Measurements from ENCODE around the gene ZIC2. TPM values are rescaled to one million over a fixed set of nuclear protein-coding genes. Genes with fewer than 3 reads are reported as not detected.
A peak's percentile ranks its signal among the peaks of the same experiment; 100 is the strongest.
"Not testable (repeated sequence)": the region's sequence is repeated elsewhere in the genome, so short reads cannot be mapped to it uniquely, and the experiment has no call there.

The ZIC2 gene
- not detected for total RNA-seq

DNA sequence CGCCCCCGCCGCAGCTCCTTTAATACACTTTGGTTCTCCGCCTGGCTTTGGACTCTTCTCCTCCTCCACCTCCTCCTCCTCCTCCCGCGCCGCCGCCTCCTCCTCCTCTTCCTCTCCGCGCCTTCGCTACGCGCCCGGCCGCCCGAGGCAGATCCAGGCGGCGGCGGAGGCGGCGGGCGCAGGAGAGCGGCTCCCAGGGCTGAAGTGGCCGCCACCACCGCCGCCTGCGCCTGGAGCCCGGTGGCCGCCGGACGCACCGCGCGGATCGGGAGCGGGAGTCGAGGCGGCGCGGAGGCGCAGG, at the start of gene ZIC2:
Gene ZIC2, plus strand, starts transcription at position 50 of the 301 bp plus-strand sequence. CDS start 281 bp downstream, outside the sequence.
- DNase-seq (ENCODE audit: low spot score), result no peak
- intact Hi-C loops (cut with DNase I), result no loop called here
- ATAC-seq, result no peak

DNA sequence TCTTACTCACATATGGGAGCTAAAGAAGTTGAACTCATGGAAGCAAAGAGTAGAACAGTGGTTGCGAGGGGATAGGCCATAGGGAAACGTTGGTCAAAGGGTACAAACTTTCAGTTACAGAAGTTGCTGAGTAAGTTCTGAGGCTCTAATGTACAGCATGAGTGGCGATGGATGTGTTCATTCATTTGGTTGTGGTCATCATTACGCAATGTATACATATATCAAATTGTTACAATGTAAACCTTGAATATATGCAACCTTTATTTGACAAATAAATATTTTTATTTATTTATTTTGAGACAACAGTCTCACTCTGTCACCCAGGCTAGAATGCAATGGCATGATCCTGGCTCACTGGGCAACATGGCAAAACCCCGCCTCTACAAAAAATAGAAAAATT, 48.7 kb upstream of the ZIC2 start:
- intact Hi-C loops (cut with DNase I), result no loop called here
- ATAC-seq (no peak), DNase-seq (ENCODE audit: low spot score) (no peak)

GRCh38 chr13:99935772-99936171, 45.8 kb upstream of the ZIC2 start:
- DNase-seq (ENCODE audit: low spot score), result no peak

DNA sequence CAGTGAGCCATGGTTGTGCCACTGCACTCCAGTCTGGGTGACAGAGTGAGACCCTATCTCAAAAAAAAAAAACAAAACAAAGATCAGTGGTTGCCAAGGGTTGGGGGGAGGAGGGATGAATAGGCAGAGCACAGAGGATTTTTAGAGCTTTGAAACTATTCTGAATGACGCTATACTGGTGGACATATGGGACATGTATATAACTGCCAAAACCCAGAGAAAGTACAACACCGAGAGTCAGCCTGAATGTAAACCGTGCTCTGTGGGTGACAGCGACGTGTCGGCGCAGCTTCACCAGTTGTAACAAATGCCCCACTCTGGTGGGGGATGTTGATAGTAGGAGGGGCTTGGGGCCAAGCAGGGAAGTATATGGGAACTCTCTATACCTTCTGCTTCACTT, 42.9 kb upstream of the ZIC2 start:
- intact Hi-C loops (cut with DNase I), result no loop called here
- DNase-seq (ENCODE audit: low spot score), result no peak
- no peak for ATAC-seq

More at GRCh38 chr13:99935772-99936171, 45.8 kb upstream of the ZIC2 start:
- intact Hi-C loops (cut with DNase I), result no loop called here
- no peak for ATAC-seq

DNA sequence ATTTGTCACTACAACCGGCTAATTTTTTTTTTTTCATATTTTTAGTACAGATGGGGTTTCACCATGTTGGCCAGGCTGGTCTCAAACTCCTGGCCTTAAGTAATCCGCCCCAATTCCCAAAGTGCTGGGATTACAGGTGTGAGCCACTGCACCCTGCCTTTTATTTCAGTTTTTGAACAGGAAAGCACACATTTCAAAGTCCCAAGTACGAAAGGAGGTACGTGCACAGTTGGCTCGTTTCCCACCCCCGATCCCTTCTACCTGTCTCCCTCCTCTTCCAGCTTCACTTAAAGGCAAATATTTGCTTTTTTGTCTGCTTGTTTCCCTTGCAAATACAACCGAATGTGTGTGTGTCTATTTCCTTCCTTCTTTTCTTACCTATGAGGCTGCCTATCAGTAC, 40.5 kb upstream of the ZIC2 start:
- intact Hi-C loops (cut with DNase I), result no loop called here
- no peak for DNase-seq (ENCODE audit: low spot score)
- ATAC-seq, result no peak

- no peak for DNase-seq (ENCODE audit: low spot score)
Measured at GRCh38 chr13:99941911-99942310, 39.7 kb upstream of the ZIC2 start.

GRCh38 chr13:99944102-99944501, 37.5 kb upstream of the ZIC2 start:
- DNase-seq (ENCODE audit: low spot score) (peak; percentile 7), ATAC-seq (no peak)
- intact Hi-C loops (cut with DNase I), result no loop called here

More at GRCh38 chr13:99941911-99942310, 39.7 kb upstream of the ZIC2 start:
- intact Hi-C loops (cut with DNase I), result no loop called here
- ATAC-seq, result no peak

DNA sequence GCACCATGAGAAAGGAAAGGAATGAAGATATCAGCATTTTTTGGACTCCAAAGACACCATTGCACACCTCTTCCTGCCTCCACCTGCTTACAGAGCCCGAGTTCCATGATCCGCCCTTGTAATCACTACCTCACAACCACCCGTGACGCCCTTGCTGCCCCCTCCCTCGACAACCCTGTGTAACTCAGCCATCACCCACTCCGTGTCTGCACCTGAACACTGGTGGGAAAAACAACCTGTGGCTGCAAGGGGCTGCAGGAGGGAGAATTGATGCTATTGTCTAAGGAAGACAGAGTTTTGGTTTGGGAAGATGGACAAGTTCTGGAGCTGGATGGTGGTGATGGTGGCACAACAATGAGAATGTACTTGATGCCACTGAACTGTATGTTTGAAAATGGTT, 37.0 kb upstream of the ZIC2 start:
- ATAC-seq (no peak), DNase-seq (ENCODE audit: low spot score) (no peak)
- intact Hi-C loops (cut with DNase I), result no loop called here

- ATAC-seq; intact Hi-C loops (cut with DNase I): not testable (repeated sequence)
Measured at GRCh38 chr13:99945515-99945914, 36.1 kb upstream of the ZIC2 start.

GRCh38 chr13:99947666-99948065, 33.9 kb upstream of the ZIC2 start:
- no peak for ATAC-seq
- DNase-seq (ENCODE audit: low spot score), result no peak
- intact Hi-C loops (cut with DNase I), result no loop called here

More at GRCh38 chr13:99945515-99945914, 36.1 kb upstream of the ZIC2 start:
- not testable (repeated sequence) for DNase-seq (ENCODE audit: low spot score)

GRCh38 chr13:99948411-99948810, 33.2 kb upstream of the ZIC2 start:
- DNase-seq (ENCODE audit: low spot score) (no peak), ATAC-seq (no peak)
- intact Hi-C loops (cut with DNase I), result no loop called here

- intact Hi-C loops (cut with DNase I), result no loop called here
- no peak for ATAC-seq
- peak; percentile 13 for DNase-seq (ENCODE audit: low spot score)
Measured at GRCh38 chr13:99948907-99949678, 32.5 kb upstream of the ZIC2 start.

DNA sequence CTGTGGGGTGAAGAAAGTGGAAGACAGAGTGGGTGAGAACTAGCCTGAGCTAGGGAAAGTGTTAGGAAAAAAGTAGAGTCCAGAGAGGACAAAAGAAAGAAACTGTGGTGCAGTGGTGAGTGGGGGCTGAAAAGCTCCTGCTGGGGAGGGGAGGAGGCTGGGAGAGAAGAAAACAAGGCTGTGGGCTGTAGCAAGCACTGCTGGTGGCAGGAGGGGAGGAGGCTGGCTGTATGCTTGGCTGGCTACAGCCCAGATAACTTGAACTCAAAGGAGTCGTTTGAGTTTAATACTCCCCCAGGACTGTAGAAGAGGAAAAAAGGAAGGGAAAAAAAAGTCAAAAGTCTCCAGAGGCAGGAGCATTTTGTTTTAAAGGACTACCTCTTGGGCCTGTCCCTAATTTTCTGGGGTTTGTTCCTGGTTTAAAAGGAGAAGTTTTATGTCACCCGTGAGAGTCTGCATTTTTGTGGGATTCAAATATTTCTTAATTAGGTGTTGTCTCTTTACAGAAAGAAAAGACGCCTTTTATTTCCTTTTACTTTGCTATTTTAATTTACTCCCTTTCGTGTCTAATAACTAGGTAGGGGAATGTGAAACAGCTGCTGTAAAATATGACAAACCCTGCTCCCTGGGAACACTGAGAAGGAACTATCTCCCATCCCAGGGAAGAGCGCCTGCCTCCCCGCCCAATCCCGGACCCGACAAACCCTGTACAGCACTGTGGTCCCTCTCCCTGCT, 31.7 kb upstream of the ZIC2 start:
- intact Hi-C loops (cut with DNase I), result no loop called here
- peak; percentile 22 for DNase-seq (ENCODE audit: low spot score)
- ATAC-seq, result peak; percentile 70

- intact Hi-C loops (cut with DNase I); DNase-seq (ENCODE audit: low spot score); ATAC-seq: not testable (repeated sequence)
Measured at GRCh38 chr13:99951666-99952065, 29.9 kb upstream of the ZIC2 start.

DNA sequence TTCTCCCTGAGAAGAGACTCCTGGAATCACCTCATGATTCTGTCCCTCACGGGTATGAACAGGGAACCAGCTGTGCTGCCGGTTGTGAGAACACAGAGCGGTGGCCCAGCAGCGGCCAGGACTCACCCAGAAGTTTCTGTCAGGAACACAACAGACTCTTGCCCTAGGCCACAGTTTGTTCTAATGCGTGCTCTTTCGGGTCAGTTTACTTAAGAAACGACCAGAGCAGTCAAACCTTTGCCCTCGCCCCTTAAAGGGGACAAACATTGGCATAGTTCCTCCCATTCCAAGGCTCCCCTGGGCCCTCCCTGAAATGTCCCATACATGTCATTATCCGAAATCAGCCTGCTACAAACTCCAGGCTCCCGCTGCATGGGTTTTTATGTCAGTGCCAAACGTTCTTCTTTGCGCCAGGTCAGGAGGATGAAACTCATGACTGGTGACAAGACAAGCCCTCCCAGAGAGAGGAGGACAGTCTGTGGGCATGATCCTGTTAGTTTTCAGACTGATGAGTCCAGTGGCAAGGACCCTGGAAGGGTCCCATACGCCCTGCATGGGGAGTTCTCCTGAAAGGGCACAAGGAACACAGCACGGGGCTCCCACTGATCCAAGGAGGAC, 28.3 kb upstream of the ZIC2 start:
- DNase-seq (ENCODE audit: low spot score) (no peak), ATAC-seq (no peak)
- intact Hi-C loops (cut with DNase I), result no loop called here

GRCh38 chr13:99955107-99955746, 26.4 kb upstream of the ZIC2 start:
- DNase-seq (ENCODE audit: low spot score) (no peak), ATAC-seq (no peak)
- intact Hi-C loops (cut with DNase I), result no loop called here

DNA sequence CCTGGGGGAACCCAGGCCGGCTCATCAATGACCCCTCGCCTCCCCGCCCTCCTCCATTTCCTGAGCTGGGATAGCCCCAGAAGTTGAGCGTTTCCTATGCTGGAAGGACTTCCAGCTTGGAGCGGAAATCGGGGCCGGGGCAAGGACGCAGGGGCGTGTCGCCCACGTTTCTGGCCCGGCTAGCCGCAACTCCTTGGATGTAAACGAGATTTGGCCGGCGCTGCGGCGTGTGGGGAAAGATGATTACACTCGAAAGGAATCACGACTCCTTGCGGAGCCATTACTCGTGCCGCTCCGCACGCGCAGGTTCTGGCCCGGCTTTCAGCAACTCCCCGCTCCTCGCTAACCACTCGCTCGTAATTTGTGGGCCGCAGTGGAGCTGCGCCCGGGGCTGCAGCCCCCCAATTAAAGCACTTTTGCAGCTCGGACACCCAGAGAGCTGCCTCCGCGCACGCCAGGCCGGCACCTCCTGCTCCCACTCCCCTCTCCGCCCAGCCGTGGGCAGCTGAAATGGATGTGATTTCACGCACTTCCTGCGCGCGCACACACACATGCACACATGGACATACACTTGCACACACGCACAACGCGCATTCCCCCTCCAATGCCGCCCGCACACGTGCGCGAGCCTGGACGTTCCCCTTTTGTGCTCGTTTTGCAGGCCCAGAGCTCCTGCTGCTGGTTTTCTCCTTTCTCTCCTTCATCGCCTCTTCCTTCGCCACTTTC, 25.7 kb upstream of the ZIC2 start:
- DNase-seq (ENCODE audit: low spot score), result no peak
- peak; percentile 31 for ATAC-seq
- intact Hi-C loops (cut with DNase I), result no loop called here

DNA sequence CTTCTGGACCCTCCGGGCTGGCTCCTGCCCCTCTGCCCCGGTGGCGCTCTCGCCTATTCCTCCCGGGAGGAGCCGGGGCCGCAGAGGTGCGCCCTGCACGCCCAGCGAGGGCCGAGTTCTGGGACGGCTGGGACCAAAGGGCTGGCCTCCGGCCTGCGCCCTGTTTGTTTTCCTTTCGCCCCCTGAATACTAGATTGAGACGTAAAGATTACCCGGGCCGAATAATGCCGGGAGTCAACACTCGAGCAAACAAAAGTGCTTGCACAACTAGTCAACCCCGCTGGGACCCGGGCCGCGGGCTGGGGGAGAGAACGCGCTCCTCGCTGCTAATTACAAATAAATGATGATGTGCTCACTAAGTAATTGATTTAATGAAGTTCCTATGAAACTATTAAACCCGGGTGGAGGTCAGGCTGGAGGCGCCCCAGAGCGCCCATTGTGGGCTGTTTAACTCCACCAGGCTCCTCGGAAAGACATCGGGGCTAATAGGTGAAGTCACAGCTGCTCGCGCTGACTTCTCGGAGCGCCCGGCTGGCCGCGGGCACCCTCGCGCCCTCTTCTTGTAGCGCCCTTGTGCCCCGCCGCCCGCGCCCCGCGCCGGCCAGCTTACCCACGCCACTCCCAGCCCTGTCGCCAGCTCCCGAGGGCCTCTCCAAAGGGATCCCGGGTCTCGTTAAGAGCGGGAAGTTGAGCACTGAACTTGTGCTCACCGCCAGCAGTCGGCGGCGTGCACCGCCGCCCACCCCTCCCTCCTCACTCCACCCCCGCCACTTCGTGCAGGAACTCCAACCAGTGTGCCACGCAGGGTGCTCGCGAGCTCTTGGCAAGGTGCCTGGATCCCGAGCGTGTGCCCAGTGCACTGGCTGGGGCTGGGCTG, 24.9 kb upstream of the ZIC2 start:
- no peak for DNase-seq (ENCODE audit: low spot score)
- ATAC-seq, result no peak
- intact Hi-C loops (cut with DNase I), result no loop called here

Measured in sciatic nerve (tissue), 2 donors.